ENCODE measurements around the gene MAP1B. TPM values are rescaled to one million over a fixed set of nuclear protein-coding genes. Genes with fewer than 3 reads are reported as not detected.

The MAP1B gene
- total and polyA plus RNA-seq, 9 of the 15 experiments (the other 6 are each of a cell fraction or from before 2014, with no cell fraction given): 5.2 to 66.1 (median 17.3) TPM

DNA sequence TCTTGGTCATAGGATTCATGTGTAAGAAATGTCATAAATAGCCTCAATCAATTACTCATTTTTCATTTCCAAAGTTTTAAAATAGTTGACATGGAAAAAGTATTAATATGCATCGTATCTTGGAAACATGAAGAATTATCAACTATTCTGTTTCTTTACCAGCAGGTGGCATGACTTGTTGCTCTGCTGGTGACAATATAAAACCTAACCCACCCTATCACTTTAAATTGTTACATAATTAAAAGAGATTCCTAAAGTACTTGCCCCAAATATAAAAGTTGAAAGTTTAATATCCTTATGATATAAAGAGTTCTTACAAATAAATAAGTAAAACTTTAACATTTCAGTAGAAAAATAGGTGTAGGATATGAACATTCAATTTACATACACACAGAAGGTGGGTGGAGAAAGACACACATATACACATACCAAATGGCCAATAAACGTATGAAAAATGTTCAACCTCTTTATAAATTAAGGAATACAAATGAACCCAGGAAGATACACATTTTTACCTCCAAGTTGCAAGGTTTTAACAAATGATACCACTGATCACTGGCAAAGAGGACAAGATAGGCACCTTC, 30.6 kb downstream of the MAP1B start:
- in situ Hi-C loops (cut with MboI) (no loop called here), intact Hi-C loops (cut with micrococcal nuclease) (loop anchor here (2.0 kb wide), 2 partner anchors 107 to 171 kb away; no protein-coding TSS in a partner anchor)
- no TSS peak for BruUV-seq (replicated peaks)
- H3K4me3 ChIP-seq: no peak overlapping the region
- H3K4me1 ChIP-seq (replicated peaks in 1 of 2; ENCODE audit: control insufficient read depth in 2 of 2, insufficient read depth in 2 of 2, low read length in 2 of 2): peaks cover 0 to 11% of the 10 kb centered on the region in 2 experiments; a peak in 3 of 5 replicates
- ATAC-seq: 0 out of 3 replicates have a peak, but pooled peaks have one; percentile 26
- H2AFZ ChIP-seq (ENCODE audit: low read depth, low read length): no peak overlapping the region
- POLR2A ChIA-PET: no interaction called here
- no peaks in the 10 kb centered on the region for H4K20me1 ChIP-seq (replicated peaks; ENCODE audit: control insufficient read depth, insufficient read depth, low read length)
- WGBS (ENCODE audit: insufficient coverage, low coverage, missing lambda C conversion rate): 17% methylated on average over 2 of the region's 2 CpGs
- H3K27me3 ChIP-seq (ENCODE audit: control insufficient read depth in 2 of 2, insufficient read depth in 2 of 2, low read length in 2 of 2): no peaks in the 10 kb centered on the region
- peak in 2 of 4 experiments; percentile 26 for DNase-seq (ENCODE audit: extremely low read depth in 1 of 4, low spot score in 3 of 4)
- no peaks in the 10 kb centered on the region for H3K9me1 ChIP-seq (ENCODE audit: control insufficient read depth, insufficient read depth, low read length)
- no peaks in the 10 kb centered on the region; the same call in 1 of the 3 replicates for H3K79me2 ChIP-seq (ENCODE audit: control insufficient read depth, insufficient read depth, low read length)
- peaks cover 4% of the 10 kb centered on the region; the same call in 1 of the 3 replicates for H3K36me3 ChIP-seq (ENCODE audit: control insufficient read depth, insufficient read depth, low read length)
- H3K9ac ChIP-seq (ENCODE audit: insufficient read depth in 1 of 2, low read depth in 2 of 2, low read length in 2 of 2): no peak overlapping the region; a peak in 1 of 4 replicates
- no peak overlapping the region for H3K27ac ChIP-seq (ENCODE audit: extremely low read depth, low read depth, low read length)
- H3K4me2 ChIP-seq (ENCODE audit: insufficient read depth, low read length): no peak overlapping the region
- FAIRE-seq: peak; percentile 52
- no peaks in the 10 kb centered on the region for H3K9me3 ChIP-seq (replicated peaks; ENCODE audit: control insufficient read depth, insufficient read depth, low read depth, low read length)
- CTCF ChIA-PET (ENCODE audit: low intra/inter-chr PET ratio): interaction anchor here (0.6 to 1.6 kb wide), 5 partner anchors 107 to 172 kb away, joined by 3 to 9 read pairs (median 3); no protein-coding TSS in a partner anchor
- TF ChIP-seq RBM39 (optimal IDR thresholded peaks at IDR 0.05; ENCODE audit: low read depth, low read length): no peak
- TF ChIP-seq CBX1 (IDR thresholded peaks at IDR 0.05; ENCODE audit: low read depth): no peak
- TF ChIP-seq, protein P1, sequence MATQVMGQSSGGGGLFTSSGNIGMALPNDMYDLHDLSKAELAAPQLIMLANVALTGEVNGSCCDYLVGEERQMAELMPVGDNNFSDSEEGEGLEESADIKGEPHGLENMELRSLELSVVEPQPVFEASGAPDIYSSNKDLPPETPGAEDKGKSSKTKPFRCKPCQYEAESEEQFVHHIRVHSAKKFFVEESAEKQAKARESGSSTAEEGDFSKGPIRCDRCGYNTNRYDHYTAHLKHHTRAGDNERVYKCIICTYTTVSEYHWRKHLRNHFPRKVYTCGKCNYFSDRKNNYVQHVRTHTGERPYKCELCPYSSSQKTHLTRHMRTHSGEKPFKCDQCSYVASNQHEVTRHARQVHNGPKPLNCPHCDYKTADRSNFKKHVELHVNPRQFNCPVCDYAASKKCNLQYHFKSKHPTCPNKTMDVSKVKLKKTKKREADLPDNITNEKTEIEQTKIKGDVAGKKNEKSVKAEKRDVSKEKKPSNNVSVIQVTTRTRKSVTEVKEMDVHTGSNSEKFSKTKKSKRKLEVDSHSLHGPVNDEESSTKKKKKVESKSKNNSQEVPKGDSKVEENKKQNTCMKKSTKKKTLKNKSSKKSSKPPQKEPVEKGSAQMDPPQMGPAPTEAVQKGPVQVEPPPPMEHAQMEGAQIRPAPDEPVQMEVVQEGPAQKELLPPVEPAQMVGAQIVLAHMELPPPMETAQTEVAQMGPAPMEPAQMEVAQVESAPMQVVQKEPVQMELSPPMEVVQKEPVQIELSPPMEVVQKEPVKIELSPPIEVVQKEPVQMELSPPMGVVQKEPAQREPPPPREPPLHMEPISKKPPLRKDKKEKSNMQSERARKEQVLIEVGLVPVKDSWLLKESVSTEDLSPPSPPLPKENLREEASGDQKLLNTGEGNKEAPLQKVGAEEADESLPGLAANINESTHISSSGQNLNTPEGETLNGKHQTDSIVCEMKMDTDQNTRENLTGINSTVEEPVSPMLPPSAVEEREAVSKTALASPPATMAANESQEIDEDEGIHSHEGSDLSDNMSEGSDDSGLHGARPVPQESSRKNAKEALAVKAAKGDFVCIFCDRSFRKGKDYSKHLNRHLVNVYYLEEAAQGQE (IDR thresholded peaks at IDR 0.05; ENCODE audit: borderline replicate concordance): peak; percentile 20; the same call in 1 of the 2 replicates
- TF ChIP-seq, protein P1 (CRISPR knock-in tag; IDR thresholded peaks at IDR 0.05; ENCODE audit: low read depth): no peak
- 0 out of 2 replicates have a peak, but pooled peaks have one; percentile 42 for TF ChIP-seq DEAF1 (CRISPR knock-in tag; IDR thresholded peaks at IDR 0.05)
- peak in 2 of 3 experiments; percentile 24 to 68; a peak in 3 of 6 replicates for TF ChIP-seq CTCF (IDR thresholded peaks at IDR 0.05 in 2 of 3, conservative IDR thresholded peaks at IDR 0.05 in 1 of 3; ENCODE audit: insufficient read depth in 2 of 3, low read depth in 1 of 3, low read length in 3 of 3)
- peak; percentile 59; the same call in 1 of the 2 replicates for TF ChIP-seq GATAD2B (IDR thresholded peaks at IDR 0.05; ENCODE audit: borderline replicate concordance)
- no peak for TF ChIP-seq BRF1 (IDR thresholded peaks at IDR 0.05; ENCODE audit: borderline replicate concordance, extremely low read depth, insufficient read length)
- TF ChIP-seq RFX1 (IDR thresholded peaks at IDR 0.05): 0 out of 2 replicates have a peak, but pooled peaks have one; percentile 6
- TF ChIP-seq TBL1XR1 (IDR thresholded peaks at IDR 0.05; ENCODE audit: low read length in 2 of 2): no peak

All from K562 (cell line).